ENCODE results near the gene RPP21.
"Not testable (repeated sequence)": the region's sequence is repeated elsewhere in the genome, so short reads cannot be mapped to it uniquely, and the experiment has no call there.

The RPP21 gene

GRCh38 chr6:30329331-30329730 is 15.6 kb upstream of the RPP21 start:
- DNase-seq (ENCODE audit: low read depth in 1 of 2, low spot score in 1 of 2) = no peak

- DNase-seq (ENCODE audit: low read depth in 1 of 2, low spot score in 1 of 2) = no peak
Measured at GRCh38 chr6:30331981-30332380, 13.0 kb upstream of the RPP21 start.

GRCh38 chr6:30334075-30334783 is 10.7 kb upstream of the RPP21 start:
- no peak for DNase-seq (ENCODE audit: low read depth in 1 of 2, low spot score in 1 of 2)

- DNase-seq (ENCODE audit: low read depth in 1 of 2, low spot score in 1 of 2) = no peak
Measured at GRCh38 chr6:30340589-30341054, 4.3 kb upstream of the RPP21 start.

GRCh38 chr6:30341218-30341617 is 3.7 kb upstream of the RPP21 start:
- no peak for DNase-seq (ENCODE audit: low read depth in 1 of 2, low spot score in 1 of 2)

- no peak for DNase-seq (ENCODE audit: low read depth in 1 of 2, low spot score in 1 of 2)
Measured at GRCh38 chr6:30341728-30342127, 3.2 kb upstream of the RPP21 start.

GRCh38 chr6:30344191-30344867 is 627 bp upstream of the RPP21 start:
- DNase-seq (ENCODE audit: low read depth in 1 of 2, low spot score in 1 of 2) = no peak

GRCh38 chr6:30345852-30346251 is 896 bp downstream of the RPP21 start:
- no peak for DNase-seq (ENCODE audit: low read depth in 1 of 2, low spot score in 1 of 2)

- no peak for DNase-seq (ENCODE audit: low read depth in 1 of 2, low spot score in 1 of 2)
Measured at GRCh38 chr6:30348957-30349356, 4.0 kb downstream of the RPP21 start.

GRCh38 chr6:30349421-30350177 is 4.6 kb downstream of the RPP21 start:
- no peak for DNase-seq (ENCODE audit: low read depth in 1 of 2, low spot score in 1 of 2)

GRCh38 chr6:30350524-30350923 is 5.6 kb downstream of the RPP21 start:
- no peak for DNase-seq (ENCODE audit: low read depth in 1 of 2, low spot score in 1 of 2)

GRCh38 chr6:30352550-30352949 is 7.6 kb downstream of the RPP21 start:
- no peak for DNase-seq (ENCODE audit: low read depth in 1 of 2, low spot score in 1 of 2)

GRCh38 chr6:30355281-30355680 is 10.3 kb downstream of the RPP21 start:
- no peak for DNase-seq (ENCODE audit: low read depth in 1 of 2, low spot score in 1 of 2)

- no peak for DNase-seq (ENCODE audit: low read depth in 1 of 2, low spot score in 1 of 2)
Measured at GRCh38 chr6:30356536-30356935, 11.6 kb downstream of the RPP21 start.

- peak in 1 of 2 donors; percentile 13 for DNase-seq (ENCODE audit: low read depth in 1 of 2, low spot score in 1 of 2)
Measured at GRCh38 chr6:30357678-30358540, 13.0 kb downstream of the RPP21 start.

GRCh38 chr6:30359276-30359675 is 14.3 kb downstream of the RPP21 start:
- DNase-seq (ENCODE audit: low read depth in 1 of 2, low spot score in 1 of 2) = no peak

- no peak for DNase-seq (ENCODE audit: low read depth in 1 of 2, low spot score in 1 of 2)
Measured at GRCh38 chr6:30360139-30360538, 15.2 kb downstream of the RPP21 start.

- DNase-seq (ENCODE audit: low read depth in 1 of 2, low spot score in 1 of 2) = no peak
Measured at GRCh38 chr6:30361661-30362060, 16.7 kb downstream of the RPP21 start.

GRCh38 chr6:30363459-30363858 is 18.5 kb downstream of the RPP21 start:
- no peak for DNase-seq (ENCODE audit: low read depth in 1 of 2, low spot score in 1 of 2)

GRCh38 chr6:30364591-30364990 is 19.6 kb downstream of the RPP21 start:
- DNase-seq (ENCODE audit: low read depth in 1 of 2, low spot score in 1 of 2) = no peak

GRCh38 chr6:30369280-30369679 is 24.3 kb downstream of the RPP21 start:
- DNase-seq (ENCODE audit: low read depth in 1 of 2, low spot score in 1 of 2) = not testable (repeated sequence)
